ENCODE measurements around the gene DHRS11.

GRCh38 chr17:36645422-36645821 is 53.7 kb downstream of the DHRS11 start:
- TF ChIP-seq MXI1 (conservative IDR thresholded peaks at IDR 0.05; ENCODE audit: poor library complexity, severe bottlenecking) (no peak), EZH2 (IDR thresholded peaks at IDR 0.05; ENCODE audit: borderline replicate concordance, insufficient read depth, low read length, poor library complexity, severe bottlenecking) (no peak), CTCF (IDR thresholded peaks at IDR 0.05; ENCODE audit: poor library complexity, severe bottlenecking) (no peak), REST (IDR thresholded peaks at IDR 0.05; ENCODE audit: borderline replicate concordance) (no peak), SMC3 (conservative IDR thresholded peaks at IDR 0.05; ENCODE audit: poor library complexity) (no peak), TAF1 (IDR thresholded peaks at IDR 0.05; ENCODE audit: low read depth) (no peak), POLR2AphosphoS5 (IDR thresholded peaks at IDR 0.05) (no peak)
